Hematopoietic multipotent progenitor cell treated with erythropoietin and hydrocortisone succinate and interleukin-3 and kit ligand, for 8 days (in vitro differentiated cells): Measurements from ENCODE around the gene MADD.

Experiments used
- DNase-seq: peaks from one replicate; pipeline ENCODE4 v3.0.0-alpha.2; 2015

MADD gene

GRCh38 chr11:47269829-47270305 is at the start of gene MADD:
Gene MADD (plus strand): TSS chr11:47270133.
- DNase-seq, result peak; percentile 85

- no peak for DNase-seq
Measured at GRCh38 chr11:47220401-47220821, 49.5 kb upstream of the MADD start.

DNA sequence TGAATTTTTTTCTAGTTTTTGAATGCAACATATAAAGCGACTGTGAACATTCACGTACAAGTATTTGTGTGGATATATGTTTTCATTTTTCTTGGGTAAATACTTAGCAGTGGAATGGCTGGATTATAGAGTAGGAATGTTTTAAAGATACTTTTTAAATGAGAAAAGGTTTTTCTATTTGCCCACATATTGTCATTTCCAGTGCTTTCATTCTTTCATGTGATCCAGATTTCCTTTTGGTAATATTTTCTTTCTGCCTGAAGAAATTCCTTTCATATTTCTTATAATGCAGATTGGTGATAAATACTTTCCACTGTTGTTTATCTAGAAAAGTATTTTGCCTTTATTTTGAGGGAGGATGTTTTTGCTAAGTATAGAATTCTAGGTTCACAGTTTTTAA is 47.2 kb upstream of the MADD start:
- no peak for DNase-seq

DNA sequence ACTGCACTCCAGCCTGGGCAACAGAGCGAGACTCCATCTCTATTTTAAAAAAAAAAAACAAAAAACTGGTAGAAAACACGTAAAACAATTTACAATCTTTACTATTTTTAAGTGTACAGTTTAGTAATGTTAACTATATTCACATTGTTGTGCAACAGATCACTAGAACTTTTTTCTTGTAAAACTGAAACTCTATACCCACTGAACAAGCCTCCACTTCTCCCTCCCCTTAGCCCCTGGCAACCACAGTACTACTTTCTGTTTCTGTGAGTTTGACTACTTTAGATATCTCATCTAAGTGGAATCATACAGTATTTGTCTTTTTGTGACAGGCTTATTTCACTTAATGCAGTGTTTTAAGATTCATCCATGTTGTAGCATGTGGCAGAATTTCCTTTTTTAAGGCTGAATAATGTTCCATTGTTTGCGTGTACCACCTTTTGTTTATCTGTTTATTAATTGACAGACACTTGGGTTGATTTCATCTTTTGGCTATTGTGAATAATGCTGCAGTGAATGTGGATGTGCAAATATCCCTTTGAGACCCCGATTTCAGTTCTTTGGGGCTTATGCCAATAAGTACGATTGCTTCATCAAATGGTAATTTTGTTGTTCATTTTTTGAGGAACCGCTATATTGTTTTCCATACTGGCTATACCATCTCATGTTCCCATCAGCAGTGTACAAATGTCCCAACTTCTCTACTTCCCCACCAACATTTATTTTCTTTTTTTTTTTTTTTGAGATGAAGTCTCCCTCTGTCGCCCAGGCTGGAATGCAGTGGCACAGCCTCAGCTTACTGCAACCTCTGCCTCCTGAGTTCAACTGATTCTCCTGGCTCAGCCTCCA is 44.2 kb upstream of the MADD start:
- no peak for DNase-seq

GRCh38 chr11:47229161-47229560 is 40.8 kb upstream of the MADD start:
- no peak for DNase-seq

DNA sequence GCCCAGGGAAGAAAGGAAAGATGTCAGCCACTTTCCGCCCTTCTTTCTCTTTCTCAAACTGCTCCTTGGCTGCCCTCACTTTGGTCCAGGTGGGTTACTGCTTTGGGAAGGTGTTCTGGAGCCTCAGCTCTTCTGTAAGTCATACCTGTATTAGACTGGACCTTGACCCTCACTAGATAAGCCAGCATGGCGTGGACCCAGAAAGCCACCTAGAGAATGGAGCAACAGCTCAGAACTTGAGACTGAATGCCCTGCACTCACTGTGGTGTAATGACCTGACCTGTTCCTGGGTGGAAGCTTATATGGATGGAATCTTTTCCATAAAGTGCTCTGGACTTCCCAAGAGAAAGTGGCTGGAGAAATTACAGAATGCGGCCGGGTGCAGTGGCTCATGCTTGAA is 36.9 kb upstream of the MADD start:
- no peak for DNase-seq

GRCh38 chr11:47233989-47234668 is 35.8 kb upstream of the MADD start:
- DNase-seq, result peak; percentile 47

GRCh38 chr11:47234669-47235100 is 35.2 kb upstream of the MADD start:
- no peak for DNase-seq

GRCh38 chr11:47235163-47235562 is 34.8 kb upstream of the MADD start:
- DNase-seq, result no peak

- peak; percentile 54 for DNase-seq
Measured at GRCh38 chr11:47236482-47236881, 33.5 kb upstream of the MADD start.

DNA sequence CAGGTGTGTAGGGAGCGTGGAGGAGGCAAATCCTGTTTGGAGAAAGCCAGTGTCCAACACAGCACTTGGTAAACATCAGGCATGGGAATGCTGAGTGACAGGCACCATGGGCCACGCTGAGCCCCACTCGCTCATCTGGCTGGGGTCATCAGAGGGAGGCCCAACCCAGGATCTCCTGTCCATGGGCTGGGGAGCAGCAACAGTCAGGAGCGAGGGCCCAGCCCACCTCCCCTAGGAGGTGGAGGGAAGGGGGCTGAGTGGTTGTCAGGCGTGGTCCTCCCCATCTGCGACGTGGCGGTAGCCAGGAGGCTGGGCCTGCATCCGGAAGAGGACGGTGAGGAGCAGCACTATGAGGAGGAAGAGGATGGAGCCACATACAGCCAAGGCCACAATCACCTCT is 30.1 kb upstream of the MADD start:
- no peak for DNase-seq

- DNase-seq, result no peak
Measured at GRCh38 chr11:47241841-47242301, 28.1 kb upstream of the MADD start.

DNA sequence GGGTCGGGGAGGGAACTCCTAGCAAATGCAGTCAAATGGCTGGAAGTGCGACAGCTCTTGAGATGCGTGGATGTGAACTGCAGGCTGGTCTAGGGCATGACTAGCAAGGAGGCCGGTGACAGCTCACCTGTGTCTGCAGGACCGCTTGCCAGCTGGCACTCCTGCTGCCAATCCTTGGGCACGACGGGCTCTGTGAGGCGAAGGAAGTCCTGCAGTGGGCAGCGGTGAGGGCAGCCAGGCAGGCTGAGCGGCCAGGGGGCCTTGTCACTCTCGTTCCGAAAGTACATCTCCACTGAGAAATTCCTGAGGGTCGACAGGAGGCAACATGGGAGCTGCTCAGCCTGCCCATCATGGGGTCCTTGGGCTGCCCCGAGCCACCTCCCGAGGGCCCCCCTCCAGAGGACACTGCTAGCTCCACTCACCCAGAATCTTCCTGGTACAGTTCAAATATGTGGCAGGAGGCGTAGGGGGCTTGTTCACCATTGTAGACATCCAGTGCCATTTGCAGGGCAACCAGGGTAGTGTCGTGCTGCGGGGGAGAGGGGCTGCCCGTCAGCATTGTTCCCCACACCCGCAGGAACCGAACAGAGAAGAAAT is 27.2 kb upstream of the MADD start:
- DNase-seq, result no peak

DNA sequence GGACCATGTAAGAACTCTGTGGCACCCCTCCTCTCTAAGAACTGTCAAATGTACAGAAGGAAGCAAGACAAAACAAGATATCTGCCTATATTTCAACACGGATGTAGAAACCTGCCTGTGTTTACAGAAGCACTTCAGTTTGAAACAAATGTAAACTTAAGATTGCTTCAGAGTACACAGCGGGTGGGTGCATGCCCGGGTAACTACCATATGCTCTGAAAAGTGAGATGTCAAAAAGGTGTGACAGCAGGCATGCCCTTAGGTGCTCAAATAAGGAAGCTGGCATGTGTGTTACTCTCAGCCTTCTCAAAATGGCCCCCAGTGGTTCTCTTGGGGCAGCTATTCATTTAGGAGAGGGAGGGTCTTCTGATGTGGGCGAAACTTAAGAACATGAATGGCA is 26.5 kb upstream of the MADD start:
- DNase-seq, result no peak

GRCh38 chr11:47244448-47245350 is 25.2 kb upstream of the MADD start:
- no peak for DNase-seq

DNA sequence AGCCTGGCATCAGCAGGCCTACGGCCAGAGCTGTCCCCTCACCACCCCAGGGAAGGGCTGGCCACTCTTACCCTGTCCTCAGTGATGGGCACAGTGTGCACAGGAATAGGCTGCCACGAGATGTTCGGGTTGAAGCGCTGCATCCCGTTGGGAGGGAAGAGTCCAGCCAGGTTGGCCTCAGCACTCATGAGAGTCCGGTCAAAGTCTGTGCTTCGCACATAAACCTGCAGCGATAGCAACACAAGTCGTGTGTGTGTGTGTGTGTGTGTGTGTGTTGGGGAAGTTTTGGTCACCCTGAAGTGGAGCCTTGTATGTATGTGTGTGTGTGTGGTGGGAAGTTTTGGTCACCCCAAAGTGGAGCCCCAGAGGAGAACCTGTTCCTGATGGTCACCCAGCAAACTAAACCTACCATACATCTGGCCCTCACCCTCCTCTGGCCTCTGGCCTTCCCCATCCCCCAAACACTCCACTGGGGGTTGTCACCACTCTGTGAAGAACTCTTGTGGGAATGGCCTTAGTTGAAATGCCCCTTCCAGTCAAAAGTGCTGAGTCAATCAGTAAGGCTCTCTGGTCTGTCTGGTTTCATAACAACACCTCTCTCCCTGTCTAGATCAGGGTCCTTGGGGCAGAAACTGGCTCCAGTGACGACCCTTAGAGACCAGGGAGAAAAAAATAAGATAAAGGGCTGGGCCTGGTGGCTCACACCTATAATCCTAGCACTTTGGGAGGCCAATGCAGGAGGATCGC is 24.1 kb upstream of the MADD start:
- no peak for DNase-seq

DNA sequence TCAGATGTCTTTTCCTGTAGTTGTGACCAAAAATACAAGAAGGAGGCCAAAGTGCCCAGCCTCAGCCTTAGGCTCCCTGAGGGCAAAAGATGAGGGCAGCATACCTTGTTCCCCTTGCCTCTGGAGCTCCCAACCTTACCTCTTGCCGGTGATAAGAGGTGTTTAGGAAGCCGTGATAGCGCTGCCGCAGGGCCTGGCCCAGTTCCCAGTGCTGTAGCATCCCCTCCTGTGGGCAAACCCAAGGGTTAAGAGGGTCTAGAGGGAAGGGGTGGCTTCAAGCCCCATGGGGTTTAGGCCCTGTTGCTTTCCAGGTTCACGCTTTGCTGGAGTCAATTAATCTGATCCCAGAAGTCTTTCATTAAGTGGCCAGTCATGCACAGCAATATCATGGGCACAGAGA is 22.4 kb upstream of the MADD start:
- no peak for DNase-seq

- peak; percentile 42 for DNase-seq
Measured at GRCh38 chr11:47248304-47248663, 21.6 kb upstream of the MADD start.

DNA sequence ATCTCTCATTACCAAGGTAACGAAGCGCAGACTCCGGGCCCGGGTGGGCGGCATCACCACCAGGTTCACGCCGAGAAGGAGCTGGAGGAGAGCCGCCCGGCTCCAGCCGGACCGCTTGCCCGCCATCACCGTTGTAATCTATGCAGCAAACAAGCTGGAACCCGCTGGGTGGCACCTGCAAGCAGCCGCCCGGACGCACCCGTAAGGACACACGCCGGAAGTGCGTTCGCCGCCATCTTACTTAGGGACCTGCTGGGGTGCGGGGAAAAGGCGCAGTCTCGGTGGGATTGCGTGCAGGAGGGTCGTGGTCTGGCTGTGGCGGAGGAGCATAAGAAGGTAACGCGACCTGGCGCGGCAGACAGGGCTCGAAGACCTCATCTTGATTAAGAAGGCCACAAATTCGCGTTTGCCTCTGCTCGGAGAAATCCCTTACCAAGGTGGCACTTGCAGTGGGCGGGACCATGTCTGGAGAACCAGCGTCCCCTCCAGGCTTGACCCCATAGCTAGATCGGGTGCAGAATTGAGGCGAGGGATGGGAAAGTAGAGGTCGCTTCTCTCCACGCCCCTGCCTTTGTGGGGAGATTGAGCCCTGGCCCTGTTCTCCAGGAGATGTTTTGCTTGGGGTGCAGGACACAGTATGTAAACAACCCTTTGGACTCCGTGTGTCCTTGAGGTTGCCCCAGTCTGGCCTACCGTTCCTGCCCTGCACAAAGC is 21.1 kb upstream of the MADD start, which contains the start of gene ACP2:
Gene ACP2 (minus strand): TSS at position 151 of the 714 bp plus-strand sequence. CDS start 25 bp downstream, at position 126.
- DNase-seq, result peak; percentile 91

GRCh38 chr11:47249378-47249715 is 20.6 kb upstream of the MADD start:
- DNase-seq, result no peak

DNA sequence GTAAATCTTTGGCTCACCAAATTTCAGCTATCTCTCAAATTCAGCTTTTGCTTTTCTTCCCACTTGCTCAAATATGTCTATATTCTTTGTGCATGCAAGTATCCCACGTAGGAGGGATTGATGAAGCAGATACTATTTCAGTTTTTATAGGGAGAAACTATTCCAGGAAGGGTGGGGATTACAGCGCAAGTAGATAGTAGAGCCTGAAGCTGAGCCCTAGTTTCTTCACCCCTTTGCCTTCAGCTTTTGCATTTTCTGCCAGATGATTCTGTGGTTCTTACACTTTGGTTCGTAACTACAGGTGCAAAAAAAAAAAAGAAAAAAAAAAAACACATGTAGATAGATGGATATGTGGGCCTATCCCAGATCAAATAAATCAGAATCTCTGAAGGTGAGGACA is 18.2 kb upstream of the MADD start:
- DNase-seq, result no peak
